DOHH2 (cell line): Measurements from ENCODE around the gene SYNGR4.

Experiments
- H3F3A ChIP-seq: fragments of 200-600 bp; sonication (generic), shearing (Covaris generic); 2 replicates; pipeline ENCODE4 v1.6.0; 2016; ENCODE audit warnings: antibody characterized with exemption, mild to moderate bottlenecking; ENCODE audit not compliant: control insufficient read depth, insufficient read depth
- H3K27ac ChIP-seq: fragments of 200-600 bp; sonication (generic); 2 replicates; pipeline ENCODE4 v1.5.1; 2014; ENCODE audit warnings: low read depth, mild to moderate bottlenecking, low read length, moderate library complexity
- H3K27me3 ChIP-seq: fragments of 200-600 bp; sonication (generic); 2 replicates; pipeline ENCODE4 v1.6.1; 2014; ENCODE audit warnings: mild to moderate bottlenecking, low read length, mixed read lengths; ENCODE audit not compliant: control insufficient read depth
- H3K36me3 ChIP-seq: fragments of 200-600 bp; sonication (generic); 2 replicates; pipeline ENCODE4 v1.6.1; 2014; ENCODE audit warnings: mild to moderate bottlenecking, low read length, moderate library complexity, mixed read lengths; ENCODE audit not compliant: control insufficient read depth
- H3K4me1 ChIP-seq: fragments of 200-600 bp; sonication (generic); 2 replicates; pipeline ENCODE4 v1.6.1; 2014; ENCODE audit warnings: mild to moderate bottlenecking, low read length, mixed read lengths; ENCODE audit not compliant: control insufficient read depth
- H3K4me2 ChIP-seq: fragments of 200-600 bp; sonication (generic); 2 replicates; pipeline ENCODE4 v1.6.0; 2014; ENCODE audit warnings: mild to moderate bottlenecking, low read length, moderate library complexity
- H3K4me3 ChIP-seq: fragments of 200-600 bp; sonication (generic); 2 replicates; pipeline ENCODE4 v1.5.1; 2014; ENCODE audit warnings: mild to moderate bottlenecking, low read length, mixed read lengths
- H3K79me2 ChIP-seq: fragments of 200-600 bp; sonication (generic); 2 replicates; pipeline ENCODE4 v1.6.1; 2014; ENCODE audit warnings: mild to moderate bottlenecking, low read length, mixed read lengths; ENCODE audit not compliant: control insufficient read depth
- H3K9me2 ChIP-seq: fragments of 200-600 bp; sonication (generic); replicated peaks from 2 replicates; pipeline ENCODE4 v1.6.1; 2014; ENCODE audit warnings: mild to moderate bottlenecking, low read length, mixed read lengths; ENCODE audit not compliant: control insufficient read depth
- H3K9me3 ChIP-seq: fragments of 200-600 bp; sonication (generic); 2 replicates; pipeline ENCODE4 v1.6.1; 2014; ENCODE audit warnings: antibody characterized with exemption, low read length, mixed read lengths; ENCODE audit not compliant: control insufficient read depth, insufficient read depth
- H4K20me1 ChIP-seq: fragments of 200-600 bp; sonication (generic); 2 replicates; pipeline ENCODE4 v1.6.0; 2014; ENCODE audit warnings: low read depth, mild to moderate bottlenecking, antibody characterized with exemption, low read length, moderate library complexity; ENCODE audit not compliant: control insufficient read depth, insufficient read depth
- EZH2phosphoT487 ChIP-seq: fragments of 200-600 bp; sonication (generic); IDR thresholded peaks from 2 replicates; pipeline ENCODE4 v1.6.1; 2017; ENCODE audit warnings: borderline replicate concordance, mild to moderate bottlenecking, antibody characterized with exemption, low read length, moderate library complexity, mixed read lengths
- TF ChIP-seq, protein P1 (sequence below): fragments of 200-600 bp; sonication (generic); IDR thresholded peaks from one replicate; pipeline ENCODE4 v1.5.1; 2014; ENCODE audit warnings: antibody characterized with exemption, mild to moderate bottlenecking, low read depth, low read length; ENCODE audit not compliant: poor library complexity, severe bottlenecking

Gene SYNGR4

DNA sequence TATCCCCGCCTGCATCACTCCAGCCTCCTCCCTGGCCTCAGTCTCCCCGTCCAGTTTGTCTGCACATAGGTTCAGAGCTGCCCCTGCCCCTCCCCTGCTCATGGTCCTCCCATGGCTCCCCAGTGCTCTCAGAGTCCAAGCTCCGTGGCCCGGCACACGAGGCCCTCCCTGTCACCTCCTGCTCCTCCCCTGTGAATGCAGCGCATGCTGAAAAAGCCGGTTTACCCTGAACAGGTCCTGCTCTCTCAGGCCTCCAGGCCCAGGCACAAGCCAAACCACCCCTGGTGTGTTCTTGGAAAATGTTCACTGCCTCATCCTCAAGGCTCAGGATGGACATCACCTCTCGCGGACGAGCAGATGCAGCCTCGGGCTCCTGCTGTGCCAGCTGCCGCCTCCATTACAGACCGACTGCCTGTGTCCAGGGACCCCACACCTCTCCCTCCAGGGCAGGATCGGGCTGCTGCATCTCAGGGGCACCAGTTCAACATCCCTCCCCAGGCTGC lies 25.9 kb upstream of the SYNGR4 start:
- Histone ChIP-seq H3K27me3 (no peaks in the 10 kb centered on the region), H3K4me1 (peaks cover 15% of the 10 kb centered on the region), H3K4me2 (no peak overlapping the region), H3K27ac (no peak overlapping the region), H3K9me3 (no peaks in the 10 kb centered on the region), H3K4me3 (no peak overlapping the region), H3K79me2 (no peaks in the 10 kb centered on the region), H3K36me3 (peaks cover 4% of the 10 kb centered on the region; the same call in 1 of the 2 replicates), H4K20me1 (no peaks in the 10 kb centered on the region), H3K9me2 (no peaks in the 10 kb centered on the region), H3F3A (peaks cover 8% of the 10 kb centered on the region)
- TF ChIP-seq, protein P1, sequence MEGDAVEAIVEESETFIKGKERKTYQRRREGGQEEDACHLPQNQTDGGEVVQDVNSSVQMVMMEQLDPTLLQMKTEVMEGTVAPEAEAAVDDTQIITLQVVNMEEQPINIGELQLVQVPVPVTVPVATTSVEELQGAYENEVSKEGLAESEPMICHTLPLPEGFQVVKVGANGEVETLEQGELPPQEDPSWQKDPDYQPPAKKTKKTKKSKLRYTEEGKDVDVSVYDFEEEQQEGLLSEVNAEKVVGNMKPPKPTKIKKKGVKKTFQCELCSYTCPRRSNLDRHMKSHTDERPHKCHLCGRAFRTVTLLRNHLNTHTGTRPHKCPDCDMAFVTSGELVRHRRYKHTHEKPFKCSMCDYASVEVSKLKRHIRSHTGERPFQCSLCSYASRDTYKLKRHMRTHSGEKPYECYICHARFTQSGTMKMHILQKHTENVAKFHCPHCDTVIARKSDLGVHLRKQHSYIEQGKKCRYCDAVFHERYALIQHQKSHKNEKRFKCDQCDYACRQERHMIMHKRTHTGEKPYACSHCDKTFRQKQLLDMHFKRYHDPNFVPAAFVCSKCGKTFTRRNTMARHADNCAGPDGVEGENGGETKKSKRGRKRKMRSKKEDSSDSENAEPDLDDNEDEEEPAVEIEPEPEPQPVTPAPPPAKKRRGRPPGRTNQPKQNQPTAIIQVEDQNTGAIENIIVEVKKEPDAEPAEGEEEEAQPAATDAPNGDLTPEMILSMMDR, result no peak
- TF ChIP-seq EZH2phosphoT487, result no peak

DNA sequence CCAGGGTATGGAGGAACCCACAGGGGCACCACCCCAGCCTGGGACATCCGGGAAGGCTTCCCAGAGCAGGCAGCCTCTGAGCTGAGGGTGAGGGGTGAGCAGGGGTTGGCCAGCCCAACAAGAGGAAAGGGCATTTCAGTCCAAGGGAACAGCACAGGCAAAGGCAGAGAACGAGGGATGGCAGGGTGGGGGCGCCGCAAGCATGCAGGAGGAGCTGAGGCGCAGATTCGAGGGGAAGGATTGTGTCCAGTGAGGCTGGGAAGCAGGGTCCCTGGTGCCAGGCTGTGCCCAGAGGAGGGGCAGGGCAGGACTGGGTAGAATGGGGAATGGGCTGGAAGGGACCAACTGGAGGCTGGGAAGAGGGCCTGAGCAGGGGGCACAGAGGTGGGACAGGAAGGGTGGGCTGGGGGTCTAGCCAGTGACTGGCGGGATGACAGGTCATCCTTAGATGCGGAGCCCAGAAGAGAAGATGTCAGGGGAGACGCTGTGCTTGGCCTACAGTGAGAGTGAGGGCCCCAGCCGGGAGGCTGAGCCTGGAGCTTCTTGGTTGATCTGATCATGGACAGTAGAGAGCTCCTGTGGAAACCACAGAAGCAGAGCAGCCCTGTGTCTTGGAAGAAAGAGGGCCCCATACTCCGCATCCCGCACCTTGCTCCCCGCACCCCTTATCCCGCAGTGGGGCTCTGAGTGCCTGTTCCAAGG lies 25.2 kb upstream of the SYNGR4 start:
- Histone ChIP-seq H3K27me3 (no peaks in the 10 kb centered on the region), H3K9me2 (no peaks in the 10 kb centered on the region), H3K36me3 (peaks cover 4% of the 10 kb centered on the region; the same call in 1 of the 2 replicates), H3K4me1 (peaks cover 10% of the 10 kb centered on the region), H3K79me2 (no peaks in the 10 kb centered on the region), H3K4me2 (no peak overlapping the region), H3K4me3 (no peak overlapping the region), H3F3A (peaks cover 4% of the 10 kb centered on the region; the same call in 1 of the 2 replicates), H3K9me3 (no peaks in the 10 kb centered on the region), H3K27ac (no peak overlapping the region), H4K20me1 (no peaks in the 10 kb centered on the region)
- TF ChIP-seq EZH2phosphoT487, result no peak
- TF ChIP-seq, protein P1, result no peak

DNA sequence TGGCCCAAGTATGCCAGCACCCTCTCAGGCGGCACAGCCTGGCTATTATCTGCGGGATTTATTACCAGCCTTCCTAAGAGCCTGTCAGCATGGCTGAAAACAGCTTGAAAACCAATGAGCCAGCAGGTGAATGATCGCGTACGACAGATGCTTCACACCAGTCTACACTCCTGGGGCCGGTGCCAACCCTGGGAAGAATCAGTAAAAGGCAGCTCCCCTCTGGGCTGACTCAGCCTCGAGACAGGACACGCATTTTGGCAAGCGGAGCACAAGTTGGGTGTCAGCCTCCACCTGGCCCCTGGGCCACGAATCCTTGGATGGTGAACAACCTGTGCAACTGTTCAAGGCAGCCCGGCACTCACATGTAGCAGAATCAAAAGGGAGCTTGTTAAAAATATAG lies 23.2 kb upstream of the SYNGR4 start:
- no peak overlapping the region for H3K4me3 ChIP-seq
- no peak for TF ChIP-seq EZH2phosphoT487
- TF ChIP-seq, protein P1, result no peak

More for the DNA sequence above, 23.2 kb upstream of the SYNGR4 start:
- no peaks in the 10 kb centered on the region for H3K9me2 ChIP-seq
- no peaks in the 10 kb centered on the region for H4K20me1 ChIP-seq
- H3K27me3 ChIP-seq, result no peaks in the 10 kb centered on the region
- no peak overlapping the region for H3K27ac ChIP-seq
- no peaks in the 10 kb centered on the region for H3K9me3 ChIP-seq
- H3K4me2 ChIP-seq, result no peak overlapping the region
- no peaks in the 10 kb centered on the region; the same call in 1 of the 2 replicates for H3F3A ChIP-seq
- no peaks in the 10 kb centered on the region; the same call in 1 of the 2 replicates for H3K4me1 ChIP-seq
- H3K79me2 ChIP-seq, result no peaks in the 10 kb centered on the region
- peaks cover 4% of the 10 kb centered on the region; the same call in 1 of the 2 replicates for H3K36me3 ChIP-seq
